Measurements from ENCODE around the gene MRTFA.

- TF ChIP-seq RXRA (IDR thresholded peaks at IDR 0.05) (no peak), CTCF (IDR thresholded peaks at IDR 0.05; ENCODE audit: low read depth, low read length, missing input control) (no peak), TAF1 (conservative IDR thresholded peaks at IDR 0.05) (no peak), RAD21 (IDR thresholded peaks at IDR 0.05) (no peak), EGR1 (IDR thresholded peaks at IDR 0.05; ENCODE audit: low read depth in 2 of 2) (no peak), REST (IDR thresholded peaks at IDR 0.05) (no peak), MAX (IDR thresholded peaks at IDR 0.05) (no peak), GABPA (IDR thresholded peaks at IDR 0.05 in 1 of 2, conservative IDR thresholded peaks at IDR 0.05 in 1 of 2) (no peak)
Measured at GRCh38 chr22:40612291-40612751, 24.2 kb downstream of the MRTFA start.
